ENCODE data around the gene E4F1.

GRCh38 chr16:2229632-2230250, 6.3 kb downstream of the E4F1 start:
- TF ChIP-seq CTCF (IDR thresholded peaks at IDR 0.05) (no peak), POLR2A (IDR thresholded peaks at IDR 0.05) (no peak)
